K562 (cell line): ENCODE results near the gene ATP5F1D.

ENCODE experiments used
- E2F4 ChIP-seq: sonication (generic); formaldehyde crosslinking; IDR thresholded peaks from 2 replicates; pipeline ENCODE4 v1.8.0; 2022; ENCODE audit warnings: mild to moderate bottlenecking, low read depth, missing genetic modification reagents
- GATAD2B ChIP-seq: fragments of 450-650 bp; IDR thresholded peaks from 2 replicates; pipeline ENCODE4 v1.6.1; 2017; ENCODE audit warnings: mild to moderate bottlenecking, borderline replicate concordance
- JUND ChIP-seq, 2 experiments: IDR thresholded peaks; 2 replicates in 1 of 2; 3 replicates in 1 of 2; pipeline ENCODE4 v1.6.1; 2011; ENCODE audit warnings: borderline replicate concordance in 2 of 2, low read depth in 2 of 2, low read length in 2 of 2, improper control_type of control experiment in 1 of 2, missing biosample characterization in 1 of 2, missing genetic modification characterization in 1 of 2, missing genetic modification reagents in 1 of 2
- NFIC ChIP-seq: fragments of 450-650 bp; IDR thresholded peaks from 2 replicates; pipeline ENCODE4 v1.6.1; 2017; ENCODE audit warnings: mild to moderate bottlenecking, inconsistent platforms
- RCOR1 ChIP-seq, 2 experiments: IDR thresholded peaks; 2 replicates each; pipeline ENCODE4 v1.6.1; 2012; ENCODE audit warnings: low read depth in 2 of 2, low read length in 2 of 2, borderline replicate concordance in 1 of 2, improper control_type of control experiment in 1 of 2
- SIN3B ChIP-seq: fragments of 450-650 bp; IDR thresholded peaks from 2 replicates; pipeline ENCODE4 v1.6.1; 2017; ENCODE audit warnings: low read depth, mild to moderate bottlenecking, moderate library complexity
- TAF15 ChIP-seq: fragments of 200-400 bp; formaldehyde crosslinking; IDR thresholded peaks from 2 replicates; pipeline ENCODE4 v1.6.1; 2017; ENCODE audit warnings: mild to moderate bottlenecking, low read depth, low read length, moderate library complexity
- ZNF23 ChIP-seq: fragments of 250-450 bp; sonication (Bioruptor Pico); IDR thresholded peaks from 2 replicates; pipeline ENCODE4 v1.4.0; 2020; ENCODE audit warnings: mild to moderate bottlenecking
- ZNF282 ChIP-seq: sonication (generic); formaldehyde crosslinking; IDR thresholded peaks from 2 replicates; pipeline ENCODE4 v1.8.1; 2023; ENCODE audit warnings: missing genetic modification reagents
- ZNF740 ChIP-seq, 3 experiments: fragments of 200-800 bp in 1 of 3; sonication (Bioruptor generic) in 1 of 3; sonication (generic) in 1 of 3; formaldehyde crosslinking in 1 of 3; IDR thresholded peaks; 2 replicates each; pipeline versions ENCODE4 v1.6.1 to v1.8.0; 2016 to 2022; ENCODE audit warnings: mild to moderate bottlenecking in 2 of 3, missing compliant biosample characterization in 2 of 3, missing genetic modification characterization in 2 of 3, missing genetic modification reagents in 1 of 3

DNA sequence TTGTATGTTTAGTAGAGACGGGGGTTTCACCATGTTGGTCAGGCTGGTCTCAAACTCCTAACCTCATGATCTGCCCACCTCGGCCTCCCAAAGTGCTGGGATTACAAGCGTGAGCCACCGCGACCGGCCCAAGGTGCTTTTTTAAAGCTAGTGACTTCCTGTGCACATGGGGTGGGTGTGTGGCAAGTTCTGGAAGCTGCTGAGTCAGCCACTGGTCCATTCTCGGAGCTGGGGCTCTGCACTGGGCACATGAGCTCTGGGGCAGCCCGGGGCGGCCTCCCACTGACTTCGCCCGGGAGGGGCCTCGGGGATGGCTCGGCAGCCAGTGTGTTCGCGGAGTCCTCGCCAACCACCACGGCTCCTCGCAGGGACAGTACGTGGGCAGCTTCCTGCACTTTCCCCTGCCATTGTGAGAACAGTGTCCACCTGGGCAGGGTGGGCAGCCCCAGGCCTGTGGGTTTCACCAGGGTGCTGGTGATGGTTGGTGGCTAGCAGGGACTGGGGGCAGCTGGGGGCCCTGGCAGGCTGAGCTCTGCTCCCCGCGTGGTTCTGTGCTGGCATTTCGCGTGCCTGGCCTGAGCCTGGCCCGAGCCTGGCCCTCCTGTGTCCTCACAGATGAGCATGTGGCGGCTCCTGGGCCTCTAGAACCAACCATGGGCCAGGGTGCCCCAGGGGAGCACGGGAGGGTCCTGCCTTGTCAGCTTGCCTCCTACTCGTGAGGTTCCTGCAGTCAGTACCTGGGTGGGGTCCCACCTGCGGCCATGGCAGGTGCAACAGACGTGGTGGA lies 15.9 kb upstream of the ATP5F1D start:
- no peak for TF ChIP-seq NFIC
- TF ChIP-seq ZNF282 (CRISPR knock-in tag), result no peak
- TF ChIP-seq TAF15, result no peak
- TF ChIP-seq ZNF740 (CRISPR knock-in tag; IDR thresholded peaks at IDR 0.05), result no peak
- no peak for TF ChIP-seq ZNF740 (tag; IDR thresholded peaks at IDR 0.05)
- TF ChIP-seq E2F4, result no peak
- TF ChIP-seq JUND (IDR thresholded peaks at IDR 0.05; ENCODE audit: borderline replicate concordance, low read depth, low read length), result no peak
- TF ChIP-seq JUND (tag; IDR thresholded peaks at IDR 0.05; ENCODE audit: borderline replicate concordance, low read depth, low read length), result no peak
- TF ChIP-seq RCOR1 (IDR thresholded peaks at IDR 0.05; ENCODE audit: borderline replicate concordance in 1 of 2, low read depth in 2 of 2, low read length in 2 of 2), result no peak
- no peak for TF ChIP-seq GATAD2B
- no peak for TF ChIP-seq SIN3B
- TF ChIP-seq ZNF23 (CRISPR knock-in tag), result no peak
